Measurements from ENCODE around the gene GPRIN1. TPM values are rescaled to one million over a fixed set of nuclear protein-coding genes. Genes with fewer than 3 reads are reported as not detected.

The GPRIN1 gene
- polyA plus RNA-seq, 1 experiment: 4.0 TPM

- DNase-seq (ENCODE audit: low read depth, low spot score): no peak
- Histone ChIP-seq H3K27ac (ENCODE audit: low read depth, low read length) (no peak overlapping the region), H3K9me3 (ENCODE audit: control insufficient read depth, insufficient read depth, low read length) (no peaks in the 10 kb centered on the region; the same call in 1 of the 2 replicates), H3K27me3 (ENCODE audit: control insufficient read depth, insufficient read depth, low read length) (peaks cover 10% of the 10 kb centered on the region), H3K4me3 (ENCODE audit: low read depth, low read length) (no peak overlapping the region)
- CTCF ChIA-PET: interaction anchor here (0.7 to 2.1 kb wide), 3 partner anchors 17 to 71 kb away, joined by 4 to 6 read pairs (median 5); no protein-coding TSS in a partner anchor
- POLR2A ChIA-PET: interaction anchor here (0.6 kb wide), 2 partner anchors 22 to 100 kb away, joined by 3 to 5 read pairs; no protein-coding TSS in a partner anchor
- TF ChIP-seq CTCF (IDR thresholded peaks at IDR 0.05; ENCODE audit: low read depth, low read length): no peak
These were observed 34.3 kb upstream of the GPRIN1 start for GRCh38 chr5:176644294-176644693.

- H3K9me3 ChIP-seq (ENCODE audit: control insufficient read depth, insufficient read depth, low read length): no peaks in the 10 kb centered on the region; the same call in 1 of the 2 replicates
- TF ChIP-seq CTCF (IDR thresholded peaks at IDR 0.05; ENCODE audit: low read depth, low read length): no peak
- no peak for DNase-seq (ENCODE audit: low read depth, low spot score)
- ChIA-PET POLR2A (interaction anchor here (0.6 kb wide), 2 partner anchors 22 to 100 kb away, joined by 3 to 5 read pairs; no protein-coding TSS in a partner anchor), CTCF (interaction anchor here (0.7 to 2.1 kb wide), 3 partner anchors 17 to 70 kb away, joined by 4 to 6 read pairs (median 5); no protein-coding TSS in a partner anchor)
- no peak overlapping the region for H3K27ac ChIP-seq (ENCODE audit: low read depth, low read length)
- H3K4me3 ChIP-seq (ENCODE audit: low read depth, low read length): no peak overlapping the region
- H3K27me3 ChIP-seq (ENCODE audit: control insufficient read depth, insufficient read depth, low read length): peaks cover 13% of the 10 kb centered on the region
These were observed 33.7 kb upstream of the GPRIN1 start for GRCh38 chr5:176643491-176644219.

GRCh38 chr5:176642675-176643490 is 32.9 kb upstream of the GPRIN1 start:
- POLR2A ChIA-PET: no interaction called here
- TF ChIP-seq CTCF (IDR thresholded peaks at IDR 0.05; ENCODE audit: low read depth, low read length): no peak
- no peak for DNase-seq (ENCODE audit: low read depth, low spot score)
- Histone ChIP-seq H3K4me3 (ENCODE audit: low read depth, low read length) (no peak overlapping the region), H3K27me3 (ENCODE audit: control insufficient read depth, insufficient read depth, low read length) (peaks cover 20% of the 10 kb centered on the region), H3K27ac (ENCODE audit: low read depth, low read length) (no peak overlapping the region), H3K9me3 (ENCODE audit: control insufficient read depth, insufficient read depth, low read length) (no peaks in the 10 kb centered on the region; the same call in 1 of the 2 replicates)
- CTCF ChIA-PET: interaction anchor here (0.5 to 2.1 kb wide), 2 partner anchors 21 to 269 kb away, joined by 3 to 5 read pairs; no protein-coding TSS in a partner anchor

GRCh38 chr5:176640616-176641015 is 30.7 kb upstream of the GPRIN1 start:
- Histone ChIP-seq H3K27ac (ENCODE audit: low read depth, low read length) (no peak overlapping the region), H3K27me3 (ENCODE audit: control insufficient read depth, insufficient read depth, low read length) (peaks cover 34% of the 10 kb centered on the region), H3K4me3 (ENCODE audit: low read depth, low read length) (no peak overlapping the region), H3K9me3 (ENCODE audit: control insufficient read depth, insufficient read depth, low read length) (peaks cover under 1% of the 10 kb centered on the region; the same call in 1 of the 2 replicates)
- CTCF ChIA-PET: interaction anchor here (1.4 kb wide), 1 partner anchor 20 kb away, joined by 6 read pairs; no protein-coding TSS in a partner anchor
- no peak for TF ChIP-seq CTCF (IDR thresholded peaks at IDR 0.05; ENCODE audit: low read depth, low read length)
- no peak for DNase-seq (ENCODE audit: low read depth, low spot score)
- POLR2A ChIA-PET: no interaction called here

Measured in AG04450 (cell line).